ENCODE results near the gene CNKSR2.

Gene CNKSR2

DNA sequence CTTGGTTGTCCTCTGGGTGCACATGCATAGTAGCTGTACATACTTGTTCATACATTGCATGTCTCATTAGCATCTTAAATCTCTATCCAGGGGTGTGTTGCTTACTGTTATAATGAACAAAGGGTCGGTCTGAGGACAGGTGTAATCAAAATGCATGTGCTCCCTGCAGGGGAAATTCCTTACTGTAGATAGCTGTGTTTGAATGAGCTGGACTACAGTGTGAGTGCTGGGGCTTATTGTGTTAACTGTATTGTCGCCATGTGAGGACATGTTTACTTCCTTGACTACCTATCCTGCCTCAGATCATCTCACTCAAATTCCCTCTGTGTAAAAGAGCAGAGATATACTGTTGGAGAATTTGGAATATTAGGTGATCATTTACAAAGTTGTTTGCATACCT is 185.2 kb downstream of the CNKSR2 start:
- TF ChIP-seq, protein P1, sequence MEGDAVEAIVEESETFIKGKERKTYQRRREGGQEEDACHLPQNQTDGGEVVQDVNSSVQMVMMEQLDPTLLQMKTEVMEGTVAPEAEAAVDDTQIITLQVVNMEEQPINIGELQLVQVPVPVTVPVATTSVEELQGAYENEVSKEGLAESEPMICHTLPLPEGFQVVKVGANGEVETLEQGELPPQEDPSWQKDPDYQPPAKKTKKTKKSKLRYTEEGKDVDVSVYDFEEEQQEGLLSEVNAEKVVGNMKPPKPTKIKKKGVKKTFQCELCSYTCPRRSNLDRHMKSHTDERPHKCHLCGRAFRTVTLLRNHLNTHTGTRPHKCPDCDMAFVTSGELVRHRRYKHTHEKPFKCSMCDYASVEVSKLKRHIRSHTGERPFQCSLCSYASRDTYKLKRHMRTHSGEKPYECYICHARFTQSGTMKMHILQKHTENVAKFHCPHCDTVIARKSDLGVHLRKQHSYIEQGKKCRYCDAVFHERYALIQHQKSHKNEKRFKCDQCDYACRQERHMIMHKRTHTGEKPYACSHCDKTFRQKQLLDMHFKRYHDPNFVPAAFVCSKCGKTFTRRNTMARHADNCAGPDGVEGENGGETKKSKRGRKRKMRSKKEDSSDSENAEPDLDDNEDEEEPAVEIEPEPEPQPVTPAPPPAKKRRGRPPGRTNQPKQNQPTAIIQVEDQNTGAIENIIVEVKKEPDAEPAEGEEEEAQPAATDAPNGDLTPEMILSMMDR (conservative IDR thresholded peaks at IDR 0.05; ENCODE audit: low read depth, low read length) = no peak
- H3K27me3 ChIP-seq (ENCODE audit: insufficient read depth, low read depth) = no peaks in the 10 kb centered on the region
- H3K4me3 ChIP-seq (IDR thresholded peaks at IDR 0.05; ENCODE audit: insufficient read depth, low read depth, low read length) = no peak overlapping the region
- no peaks in the 10 kb centered on the region for H3K79me2 ChIP-seq (ENCODE audit: insufficient read depth, low read depth)
- no peak overlapping the region for H3K4me2 ChIP-seq
- H3K9ac ChIP-seq = no peak overlapping the region
- no peaks in the 10 kb centered on the region for H3K36me3 ChIP-seq (ENCODE audit: insufficient read depth)
- no peak overlapping the region for H3K27ac ChIP-seq
- no peaks in the 10 kb centered on the region for H3K4me1 ChIP-seq (ENCODE audit: low read depth, poor library complexity, severe bottlenecking)
- no peaks in the 10 kb centered on the region for H4K20me1 ChIP-seq (ENCODE audit: insufficient read depth)
- no peak overlapping the region for H2AFZ ChIP-seq (ENCODE audit: low read depth)

DNA sequence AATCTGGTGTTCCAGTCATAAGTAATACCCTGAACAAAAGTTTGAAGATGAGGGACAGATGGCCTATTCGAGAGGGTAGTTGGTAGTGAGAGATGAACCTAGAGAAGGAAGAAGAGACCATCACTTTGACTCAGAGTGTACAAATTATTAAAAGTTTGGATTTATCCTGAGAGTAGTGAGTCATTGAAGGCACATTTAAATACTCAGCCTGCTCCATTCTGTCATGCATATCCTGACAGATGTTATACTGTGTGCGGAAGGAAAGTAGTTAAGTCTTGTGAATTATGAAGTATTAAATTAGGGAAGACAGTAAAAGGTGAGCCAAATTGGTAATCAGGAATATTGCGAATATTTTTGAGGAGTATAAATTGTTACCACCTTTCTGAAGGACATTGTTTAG is 190.8 kb downstream of the CNKSR2 start:
- no peaks in the 10 kb centered on the region for H3K79me2 ChIP-seq (ENCODE audit: insufficient read depth, low read depth)
- TF ChIP-seq, protein P1 (conservative IDR thresholded peaks at IDR 0.05; ENCODE audit: low read depth, low read length) = no peak
- H3K4me2 ChIP-seq = no peak overlapping the region
- no peak overlapping the region for H3K4me3 ChIP-seq (IDR thresholded peaks at IDR 0.05; ENCODE audit: insufficient read depth, low read depth, low read length)
- no peaks in the 10 kb centered on the region for H3K4me1 ChIP-seq (ENCODE audit: low read depth, poor library complexity, severe bottlenecking)
- H3K36me3 ChIP-seq (ENCODE audit: insufficient read depth) = no peaks in the 10 kb centered on the region
- no peak overlapping the region for H3K9ac ChIP-seq
- no peaks in the 10 kb centered on the region for H3K27me3 ChIP-seq (ENCODE audit: insufficient read depth, low read depth)
- H4K20me1 ChIP-seq (ENCODE audit: insufficient read depth) = no peaks in the 10 kb centered on the region
- no peak overlapping the region for H2AFZ ChIP-seq (ENCODE audit: low read depth)
- H3K27ac ChIP-seq = no peak overlapping the region

DNA sequence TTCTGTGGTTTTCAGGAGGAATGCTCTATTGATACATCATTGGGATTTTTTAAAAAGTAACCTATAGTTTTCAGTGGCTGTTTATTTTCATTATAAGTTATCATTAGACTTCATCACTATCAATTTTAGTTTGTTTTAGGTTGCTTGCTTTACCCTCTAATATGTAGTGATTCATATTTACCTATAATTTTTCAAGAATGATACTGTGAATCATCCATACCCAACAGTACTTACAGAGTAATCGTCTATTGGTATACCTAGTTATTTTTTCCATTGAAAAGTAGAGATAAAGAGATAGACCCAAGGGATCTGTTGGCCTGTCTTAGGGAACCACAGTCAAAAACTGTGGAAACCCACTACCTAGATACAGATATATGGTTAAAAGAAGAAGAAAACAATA is 200.6 kb downstream of the CNKSR2 start:
- Histone ChIP-seq H3K4me2 (no peak overlapping the region), H3K79me2 (ENCODE audit: insufficient read depth, low read depth) (no peaks in the 10 kb centered on the region), H3K4me1 (ENCODE audit: low read depth, poor library complexity, severe bottlenecking) (no peaks in the 10 kb centered on the region), H3K36me3 (ENCODE audit: insufficient read depth) (no peaks in the 10 kb centered on the region), H3K27me3 (ENCODE audit: insufficient read depth, low read depth) (no peaks in the 10 kb centered on the region), H2AFZ (ENCODE audit: low read depth) (no peak overlapping the region), H4K20me1 (ENCODE audit: insufficient read depth) (no peaks in the 10 kb centered on the region), H3K27ac (no peak overlapping the region), H3K4me3 (IDR thresholded peaks at IDR 0.05; ENCODE audit: insufficient read depth, low read depth, low read length) (no peak overlapping the region), H3K9ac (no peak overlapping the region)
- TF ChIP-seq, protein P1 (conservative IDR thresholded peaks at IDR 0.05; ENCODE audit: low read depth, low read length) = no peak

DNA sequence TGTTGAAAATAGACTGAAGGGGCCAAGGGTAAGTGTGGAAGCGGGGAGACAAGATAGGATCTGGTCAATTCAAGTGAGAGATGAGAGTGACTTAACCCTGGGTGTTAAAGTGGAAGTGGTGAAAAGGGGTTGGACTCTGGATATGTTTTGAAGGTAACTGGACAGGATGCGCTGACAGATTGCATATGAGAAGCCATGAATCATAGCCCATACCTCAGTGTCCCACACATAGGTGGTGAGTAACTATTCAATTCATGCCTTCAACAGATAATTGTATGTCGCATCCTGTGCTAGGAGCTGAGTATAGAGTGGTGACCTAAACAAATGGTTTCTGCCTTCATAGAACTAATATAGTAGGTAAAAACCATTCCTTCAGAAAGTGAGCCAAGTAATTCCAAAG is 207.3 kb downstream of the CNKSR2 start:
- Histone ChIP-seq H3K4me3 (IDR thresholded peaks at IDR 0.05; ENCODE audit: insufficient read depth, low read depth, low read length) (no peak overlapping the region), H3K27ac (no peak overlapping the region)
- TF ChIP-seq, protein P1 (conservative IDR thresholded peaks at IDR 0.05; ENCODE audit: low read depth, low read length) = no peak

More for the DNA sequence above, 207.3 kb downstream of the CNKSR2 start:
- Histone ChIP-seq H3K36me3 (ENCODE audit: insufficient read depth) (no peaks in the 10 kb centered on the region), H3K27me3 (ENCODE audit: insufficient read depth, low read depth) (no peaks in the 10 kb centered on the region), H3K79me2 (ENCODE audit: insufficient read depth, low read depth) (no peaks in the 10 kb centered on the region), H4K20me1 (ENCODE audit: insufficient read depth) (no peaks in the 10 kb centered on the region), H3K4me2 (no peak overlapping the region), H3K9ac (no peak overlapping the region), H2AFZ (ENCODE audit: low read depth) (no peak overlapping the region), H3K4me1 (ENCODE audit: low read depth, poor library complexity, severe bottlenecking) (no peaks in the 10 kb centered on the region)

Data from KMS-11 (cell line).